ENCODE data around the gene ZNFX1.

ZNFX1 gene

DNA sequence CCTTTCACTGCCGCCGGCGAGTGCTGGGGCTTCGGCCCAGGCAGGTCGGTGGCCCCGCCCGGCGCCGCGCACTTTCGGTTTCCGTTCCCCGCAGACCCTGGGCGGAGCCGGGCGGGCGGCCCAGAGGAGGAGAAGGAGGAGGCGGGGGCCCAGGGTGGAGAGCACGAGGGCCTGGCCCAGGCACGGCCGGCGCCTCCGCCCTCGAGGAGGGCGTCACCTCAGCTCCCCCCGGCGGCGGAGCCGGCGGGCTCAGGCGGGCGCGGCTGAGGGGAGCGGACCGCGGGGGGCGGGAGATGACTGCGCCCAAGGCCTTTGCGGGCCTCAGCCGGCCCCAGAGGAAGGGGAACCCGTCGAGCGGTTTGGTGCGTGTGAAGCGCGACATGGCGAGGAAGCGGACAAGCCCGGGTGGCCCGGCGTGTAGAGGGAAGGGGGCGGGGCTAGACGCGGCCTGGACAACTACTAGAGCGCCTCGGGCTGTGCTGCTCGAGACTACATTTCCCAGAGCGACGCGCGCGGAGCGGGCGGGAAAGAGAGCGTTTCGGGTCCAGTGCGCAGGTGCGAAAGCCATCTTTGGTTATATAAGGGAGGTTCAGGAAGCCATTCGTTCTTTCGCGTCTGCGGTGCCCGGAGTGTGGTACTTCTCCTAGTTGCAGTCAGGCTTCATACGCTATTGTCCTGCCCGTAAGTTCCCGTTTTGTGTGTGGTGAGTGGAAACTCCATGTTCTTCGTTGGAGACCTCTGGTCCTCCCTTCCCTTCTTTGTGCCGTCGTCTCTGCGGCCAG lies at the start of gene ZNFX1:
Gene ZNFX1 (minus strand): TSS at position 22 of the 782 bp plus-strand sequence. CDS start 2,218 bp downstream, outside the sequence.
- Histone ChIP-seq H3K9me3 (ENCODE audit: control insufficient read depth in 2 of 2, low read length in 2 of 2) (peaks cover 0 to 5% of the 10 kb centered on the region in 2 donors), H3K9ac (ENCODE audit: low read length in 2 of 2) (peak within 1 kb of the TSS; percentile 96 to 98), H3K36me3 (ENCODE audit: control insufficient read depth in 2 of 2, insufficient read depth in 2 of 2, low read length in 2 of 2) (peaks cover 41 to 43% of the 10 kb centered on the region in 2 donors), H3K4me1 (ENCODE audit: control insufficient read depth, insufficient read depth, low read length) (peaks cover 39% of the 10 kb centered on the region), H3K27ac (ENCODE audit: low read length) (peak within 1 kb of the TSS; percentile 88), H3K4me3 (ENCODE audit: low read length in 2 of 2) (peak within 1 kb of the TSS; percentile 99 to 100), H3K27me3 (ENCODE audit: control insufficient read depth in 1 of 2, insufficient read depth in 2 of 2, low read length in 2 of 2) (no peaks in the 10 kb centered on the region)

DNA sequence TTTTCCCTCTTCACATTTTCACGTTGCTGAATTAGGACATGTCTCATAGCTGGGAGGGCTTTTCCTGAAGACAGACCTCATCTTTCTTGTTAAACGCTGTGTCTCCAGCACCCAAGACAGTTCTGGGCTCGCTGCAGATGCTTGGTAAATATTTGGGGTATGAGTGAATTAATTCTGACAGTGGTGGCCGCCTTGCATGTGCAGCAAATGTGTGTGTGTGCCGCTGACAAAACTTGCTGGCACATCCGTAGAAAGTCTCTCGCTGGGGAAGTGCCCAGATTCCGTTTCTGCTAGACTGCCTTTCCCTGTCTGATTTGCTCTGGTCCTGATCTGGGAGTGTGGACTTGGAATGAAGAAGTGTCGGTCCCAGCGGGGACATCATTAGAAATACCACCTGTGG lies 48.2 kb upstream of the ZNFX1 start:
- Histone ChIP-seq H3K27ac (ENCODE audit: low read length) (no peak overlapping the region), H3K9me3 (ENCODE audit: control insufficient read depth in 2 of 2, low read length in 2 of 2) (no peaks in the 10 kb centered on the region), H3K9ac (ENCODE audit: low read length in 2 of 2) (no peak overlapping the region), H3K36me3 (ENCODE audit: control insufficient read depth in 2 of 2, insufficient read depth in 2 of 2, low read length in 2 of 2) (no peaks in the 10 kb centered on the region), H3K4me1 (ENCODE audit: control insufficient read depth, insufficient read depth, low read length) (peaks cover 8% of the 10 kb centered on the region), H3K4me3 (ENCODE audit: low read length in 2 of 2) (peak overlapping the region in 1 of 2 donors; percentile 8), H3K27me3 (ENCODE audit: control insufficient read depth in 1 of 2, insufficient read depth in 2 of 2, low read length in 2 of 2) (peaks cover 4 to 6% of the 10 kb centered on the region in 2 donors)

DNA sequence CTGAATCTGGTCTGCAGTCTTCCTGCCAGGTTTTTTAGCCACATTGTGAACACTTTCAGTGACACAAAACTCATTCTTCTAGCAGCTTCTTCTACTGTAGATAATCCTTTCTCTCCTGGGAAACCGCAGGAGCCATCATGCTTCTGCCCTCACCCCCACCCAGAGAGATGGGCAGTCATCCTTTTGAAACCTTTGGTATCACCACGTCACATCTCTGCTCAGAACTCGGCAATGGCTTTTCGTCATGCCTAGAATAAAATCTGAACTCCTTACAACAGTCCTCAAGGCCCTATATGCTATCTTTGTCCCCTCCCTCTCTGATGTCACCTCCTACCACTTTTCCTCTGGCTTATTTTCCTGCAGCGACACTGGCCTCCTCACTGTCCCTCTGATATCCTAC lies 46.4 kb upstream of the ZNFX1 start:
- Histone ChIP-seq H3K27me3 (ENCODE audit: control insufficient read depth in 1 of 2, insufficient read depth in 2 of 2, low read length in 2 of 2) (peaks cover 16 to 19% of the 10 kb centered on the region in 2 donors), H3K9ac (ENCODE audit: low read length in 2 of 2) (no peak overlapping the region), H3K36me3 (ENCODE audit: control insufficient read depth in 2 of 2, insufficient read depth in 2 of 2, low read length in 2 of 2) (no peaks in the 10 kb centered on the region), H3K4me3 (ENCODE audit: low read length in 2 of 2) (no peak overlapping the region), H3K4me1 (ENCODE audit: control insufficient read depth, insufficient read depth, low read length) (peaks cover 10% of the 10 kb centered on the region), H3K27ac (ENCODE audit: low read length) (no peak overlapping the region), H3K9me3 (ENCODE audit: control insufficient read depth in 2 of 2, low read length in 2 of 2) (no peaks in the 10 kb centered on the region)

DNA sequence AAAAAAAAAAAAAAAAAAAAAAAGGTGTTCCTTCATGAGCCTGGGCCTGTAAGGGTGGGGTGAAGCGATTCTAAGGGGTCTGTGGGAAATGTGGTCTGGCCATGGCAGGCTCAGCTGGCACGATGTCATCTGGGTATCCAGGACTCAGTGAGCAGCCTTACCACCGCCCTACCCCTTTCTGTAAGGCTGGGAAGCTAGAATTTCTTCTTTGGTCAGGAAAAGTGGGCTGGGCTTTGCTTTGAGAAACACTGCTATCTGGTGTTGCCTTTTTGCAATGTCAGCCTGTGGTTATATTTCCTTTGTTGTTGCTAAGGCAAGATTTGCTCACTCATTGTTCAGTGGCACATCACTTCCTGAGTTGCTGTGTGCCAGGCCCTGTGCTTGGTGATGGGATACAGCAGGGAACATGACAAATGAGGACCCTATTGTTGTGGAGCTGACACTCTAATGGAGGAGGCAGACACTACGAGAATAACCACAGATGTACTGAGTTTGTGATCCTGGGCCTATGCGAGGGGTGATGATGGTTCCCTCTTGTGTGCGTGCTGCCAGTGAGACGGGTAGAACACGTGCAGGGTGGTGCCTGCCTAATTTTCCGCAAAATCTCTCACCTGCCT lies 45.9 kb upstream of the ZNFX1 start:
- Histone ChIP-seq H3K27ac (ENCODE audit: low read length) (no peak overlapping the region), H3K4me3 (ENCODE audit: low read length in 2 of 2) (no peak overlapping the region), H3K27me3 (ENCODE audit: control insufficient read depth in 1 of 2, insufficient read depth in 2 of 2, low read length in 2 of 2) (peaks cover 21 to 24% of the 10 kb centered on the region in 2 donors), H3K4me1 (ENCODE audit: control insufficient read depth, insufficient read depth, low read length) (peaks cover 16% of the 10 kb centered on the region), H3K9ac (ENCODE audit: low read length in 2 of 2) (no peak overlapping the region), H3K36me3 (ENCODE audit: control insufficient read depth in 2 of 2, insufficient read depth in 2 of 2, low read length in 2 of 2) (no peaks in the 10 kb centered on the region), H3K9me3 (ENCODE audit: control insufficient read depth in 2 of 2, low read length in 2 of 2) (no peaks in the 10 kb centered on the region)

DNA sequence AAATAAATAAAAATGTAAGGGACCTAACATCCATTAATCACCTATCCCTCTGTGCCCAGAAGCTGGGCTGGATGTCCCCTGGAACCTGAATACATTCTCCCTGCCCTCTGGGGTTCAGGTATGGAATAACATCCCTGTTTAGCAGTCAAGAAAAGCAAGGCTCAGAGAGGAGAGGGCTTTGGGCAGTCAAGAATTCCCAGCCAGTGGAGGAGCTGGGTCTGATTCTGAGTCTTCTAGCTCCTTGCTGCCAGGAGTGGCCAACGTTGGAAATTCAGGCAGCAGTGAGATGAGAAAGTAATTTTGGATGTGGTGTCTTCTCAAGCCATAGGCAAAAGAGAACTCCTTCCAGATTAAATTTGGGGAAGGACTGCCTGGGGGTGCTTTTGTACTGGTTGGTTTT lies 42.6 kb upstream of the ZNFX1 start:
- peaks cover 32 to 35% of the 10 kb centered on the region in 2 donors for H3K27me3 ChIP-seq (ENCODE audit: control insufficient read depth in 1 of 2, insufficient read depth in 2 of 2, low read length in 2 of 2)
- H3K9ac ChIP-seq (ENCODE audit: low read length in 2 of 2): no peak overlapping the region
- H3K9me3 ChIP-seq (ENCODE audit: control insufficient read depth in 2 of 2, low read length in 2 of 2): no peaks in the 10 kb centered on the region
- no peak overlapping the region for H3K27ac ChIP-seq (ENCODE audit: low read length)
- H3K4me3 ChIP-seq (ENCODE audit: low read length in 2 of 2): no peak overlapping the region
- H3K4me1 ChIP-seq (ENCODE audit: control insufficient read depth, insufficient read depth, low read length): peaks cover 15% of the 10 kb centered on the region
- H3K36me3 ChIP-seq (ENCODE audit: control insufficient read depth in 2 of 2, insufficient read depth in 2 of 2, low read length in 2 of 2): no peaks in the 10 kb centered on the region

DNA sequence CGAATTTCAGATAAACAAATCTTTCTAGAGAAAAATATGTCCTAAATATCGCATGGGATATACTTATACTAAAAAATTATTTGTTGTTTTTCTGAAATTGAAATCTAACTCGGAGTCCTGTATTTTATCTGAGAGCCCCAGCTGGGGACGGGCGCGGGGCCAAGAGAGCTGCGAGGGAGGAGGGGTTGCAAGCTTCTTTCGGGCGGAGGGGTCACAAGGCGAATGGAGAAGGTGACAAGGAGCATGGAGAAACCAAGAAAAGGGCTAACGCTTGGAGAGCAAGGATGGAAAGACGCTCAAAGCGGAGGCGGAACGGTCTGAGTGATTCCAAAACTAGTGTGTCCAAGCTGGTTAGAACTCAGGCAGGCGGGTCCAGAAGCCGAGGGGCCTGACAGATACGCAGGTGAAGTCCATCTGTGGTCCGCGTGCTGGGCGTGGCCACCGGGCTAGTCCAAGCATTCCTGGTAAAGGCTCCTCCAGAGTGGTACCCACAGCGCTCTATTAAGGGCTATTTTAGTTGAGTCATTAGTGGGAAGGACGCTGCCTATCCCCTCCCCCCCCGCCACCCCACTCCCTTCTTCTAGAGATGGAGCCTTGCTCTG lies 41.5 kb upstream of the ZNFX1 start:
- peaks cover 32 to 35% of the 10 kb centered on the region in 2 donors for H3K27me3 ChIP-seq (ENCODE audit: control insufficient read depth in 1 of 2, insufficient read depth in 2 of 2, low read length in 2 of 2)
- no peak overlapping the region for H3K9ac ChIP-seq (ENCODE audit: low read length in 2 of 2)
- H3K9me3 ChIP-seq (ENCODE audit: control insufficient read depth in 2 of 2, low read length in 2 of 2): no peaks in the 10 kb centered on the region
- peak overlapping the region in 1 of 2 donors; percentile 65 for H3K4me3 ChIP-seq (ENCODE audit: low read length in 2 of 2)
- H3K4me1 ChIP-seq (ENCODE audit: control insufficient read depth, insufficient read depth, low read length): peaks cover 15% of the 10 kb centered on the region
- H3K36me3 ChIP-seq (ENCODE audit: control insufficient read depth in 2 of 2, insufficient read depth in 2 of 2, low read length in 2 of 2): no peaks in the 10 kb centered on the region
- H3K27ac ChIP-seq (ENCODE audit: low read length): no peak overlapping the region

DNA sequence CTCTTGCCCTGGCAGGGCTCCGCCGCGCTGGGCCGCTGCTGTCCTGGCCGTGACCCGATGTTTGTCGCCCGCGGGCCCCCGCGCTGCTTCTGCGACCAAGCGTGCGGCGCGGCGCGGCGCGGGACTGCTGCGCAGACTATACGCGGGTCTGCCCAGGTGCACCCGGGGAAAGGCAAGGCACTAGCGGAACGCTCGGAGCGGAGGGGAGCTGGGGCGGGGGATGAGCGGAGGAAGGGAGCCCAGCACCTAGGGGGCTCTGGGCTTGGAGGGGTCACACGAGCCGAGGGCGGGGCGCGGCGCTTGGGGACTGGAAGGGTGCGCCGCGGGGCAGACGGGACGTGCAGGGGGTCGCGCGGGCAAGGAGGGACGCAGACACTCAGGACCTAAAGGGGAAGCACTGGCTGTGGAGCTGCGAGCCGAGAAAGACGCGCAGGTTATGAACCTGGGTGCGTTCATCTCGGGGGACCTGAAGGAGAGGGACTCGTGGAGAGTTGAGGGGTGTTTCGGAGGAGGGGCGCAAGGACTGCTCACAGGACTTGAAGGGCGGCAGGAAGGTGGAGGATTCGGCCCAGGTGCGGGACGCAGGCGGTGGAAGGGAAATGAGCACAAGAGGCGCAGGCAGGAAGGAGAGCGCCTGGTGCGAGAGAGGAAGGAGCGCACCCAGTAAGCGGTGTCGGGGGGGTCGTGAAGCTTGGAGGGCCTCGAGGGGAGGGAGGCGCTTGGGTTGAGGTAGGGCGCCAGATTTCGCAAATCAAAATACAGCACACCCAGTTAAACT lies 40.8 kb upstream of the ZNFX1 start:
- Histone ChIP-seq H3K27me3 (ENCODE audit: control insufficient read depth in 1 of 2, insufficient read depth in 2 of 2, low read length in 2 of 2) (peaks cover 32 to 35% of the 10 kb centered on the region in 2 donors), H3K9ac (ENCODE audit: low read length in 2 of 2) (no peak overlapping the region)

DNA sequence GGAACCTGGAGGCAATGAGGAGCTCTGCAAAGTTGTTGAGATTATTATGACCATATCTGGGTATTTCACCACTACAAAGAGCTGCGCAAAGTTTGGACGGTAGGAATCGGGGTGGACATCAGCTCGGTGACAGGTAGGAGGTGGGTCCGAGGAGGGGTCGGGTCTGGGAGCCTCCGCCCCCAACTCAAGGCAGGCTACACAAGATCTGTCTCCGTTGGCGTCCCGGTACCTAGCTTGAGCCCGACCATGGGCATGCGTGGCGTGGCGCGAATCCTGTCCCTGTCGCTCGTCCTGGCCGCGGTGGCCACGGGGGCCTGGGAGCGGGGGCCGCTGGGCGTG lies 40.2 kb upstream of the ZNFX1 start:
- Histone ChIP-seq H3K9me3 (ENCODE audit: control insufficient read depth in 2 of 2, low read length in 2 of 2) (no peaks in the 10 kb centered on the region), H3K27me3 (ENCODE audit: control insufficient read depth in 1 of 2, insufficient read depth in 2 of 2, low read length in 2 of 2) (peaks cover 32 to 35% of the 10 kb centered on the region in 2 donors), H3K4me1 (ENCODE audit: control insufficient read depth, insufficient read depth, low read length) (peaks cover 15% of the 10 kb centered on the region), H3K9ac (ENCODE audit: low read length in 2 of 2) (no peak overlapping the region), H3K4me3 (ENCODE audit: low read length in 2 of 2) (peak overlapping the region in 1 of 2 donors; percentile 65), H3K36me3 (ENCODE audit: control insufficient read depth in 2 of 2, insufficient read depth in 2 of 2, low read length in 2 of 2) (no peaks in the 10 kb centered on the region), H3K27ac (ENCODE audit: low read length) (no peak overlapping the region)

More for the DNA sequence above, 40.8 kb upstream of the ZNFX1 start:
- Histone ChIP-seq H3K27ac (ENCODE audit: low read length) (no peak overlapping the region), H3K9me3 (ENCODE audit: control insufficient read depth in 2 of 2, low read length in 2 of 2) (no peaks in the 10 kb centered on the region), H3K4me1 (ENCODE audit: control insufficient read depth, insufficient read depth, low read length) (peaks cover 15% of the 10 kb centered on the region), H3K36me3 (ENCODE audit: control insufficient read depth in 2 of 2, insufficient read depth in 2 of 2, low read length in 2 of 2) (no peaks in the 10 kb centered on the region), H3K4me3 (ENCODE audit: low read length in 2 of 2) (peak overlapping the region; percentile 31 to 65)

DNA sequence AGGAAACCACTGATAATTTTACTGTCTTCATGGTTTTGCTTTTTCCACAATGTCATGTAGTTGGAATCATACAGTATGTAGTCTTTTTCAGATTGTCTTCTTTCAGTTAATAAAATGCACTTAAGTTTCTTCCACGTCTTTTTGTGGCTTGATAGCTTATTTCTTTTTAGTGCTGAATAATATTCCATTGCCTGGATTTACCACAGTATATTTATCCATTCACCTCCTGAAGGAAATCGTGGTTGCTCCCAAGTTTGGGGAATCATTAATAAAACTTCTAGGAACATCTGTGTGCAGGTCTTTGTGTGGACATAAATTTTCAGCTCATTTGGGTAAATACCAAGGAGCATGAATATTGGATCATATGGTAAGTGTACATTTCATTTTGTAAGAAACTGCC lies 38.8 kb upstream of the ZNFX1 start:
- Histone ChIP-seq H3K9me3 (ENCODE audit: control insufficient read depth in 2 of 2, low read length in 2 of 2) (no peaks in the 10 kb centered on the region), H3K9ac (ENCODE audit: low read length in 2 of 2) (no peak overlapping the region), H3K4me3 (ENCODE audit: low read length in 2 of 2) (no peak overlapping the region), H3K36me3 (ENCODE audit: control insufficient read depth in 2 of 2, insufficient read depth in 2 of 2, low read length in 2 of 2) (no peaks in the 10 kb centered on the region), H3K27ac (ENCODE audit: low read length) (no peak overlapping the region), H3K4me1 (ENCODE audit: control insufficient read depth, insufficient read depth, low read length) (peaks cover 15% of the 10 kb centered on the region), H3K27me3 (ENCODE audit: control insufficient read depth in 1 of 2, insufficient read depth in 2 of 2, low read length in 2 of 2) (peaks cover 29 to 35% of the 10 kb centered on the region in 2 donors)

DNA sequence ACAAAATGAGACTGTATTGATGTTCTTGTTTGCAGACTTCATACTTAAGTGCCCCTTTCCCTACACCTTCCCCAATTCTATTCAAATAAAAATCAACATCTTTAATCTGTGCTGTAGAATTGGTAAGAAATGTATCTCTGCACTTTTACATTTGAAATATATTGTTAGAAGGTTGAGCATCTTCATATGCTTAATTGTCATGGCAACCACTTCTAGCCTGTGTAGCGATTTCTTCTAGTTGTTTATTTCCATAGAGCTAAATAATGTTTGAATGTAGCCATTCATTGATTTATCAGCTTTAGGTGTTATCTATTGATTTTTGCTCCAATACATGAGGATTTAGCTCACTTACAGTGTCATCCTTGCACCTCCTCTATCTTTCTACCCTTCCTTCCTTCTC lies 37.7 kb upstream of the ZNFX1 start:
- Histone ChIP-seq H3K36me3 (ENCODE audit: control insufficient read depth in 2 of 2, insufficient read depth in 2 of 2, low read length in 2 of 2) (no peaks in the 10 kb centered on the region), H3K9ac (ENCODE audit: low read length in 2 of 2) (no peak overlapping the region), H3K4me3 (ENCODE audit: low read length in 2 of 2) (no peak overlapping the region), H3K27me3 (ENCODE audit: control insufficient read depth in 1 of 2, insufficient read depth in 2 of 2, low read length in 2 of 2) (peaks cover 22 to 27% of the 10 kb centered on the region in 2 donors), H3K27ac (ENCODE audit: low read length) (no peak overlapping the region), H3K9me3 (ENCODE audit: control insufficient read depth in 2 of 2, low read length in 2 of 2) (no peaks in the 10 kb centered on the region), H3K4me1 (ENCODE audit: control insufficient read depth, insufficient read depth, low read length) (peaks cover 15% of the 10 kb centered on the region)

Measured in stomach smooth muscle (tissue), 2 donors.